NCI-H1048 (cell line): ENCODE results near the gene CCNQ.

Experiments
- DNase-seq: peaks from one replicate; lab custom pipeline; 2025; lab: John Stamatoyannopoulos, UW

The CCNQ gene

GRCh38 chrX:153576239-153576870, 22.6 kb downstream of the CCNQ start:
- DNase-seq, result no peak

GRCh38 chrX:153573984-153574383, 25.0 kb downstream of the CCNQ start:
- no peak for DNase-seq

- DNase-seq, result no peak
These were observed 26.3 kb downstream of the CCNQ start for GRCh38 chrX:153572601-153573000.

GRCh38 chrX:153571534-153571908, 27.4 kb downstream of the CCNQ start:
- no peak for DNase-seq

- no peak for DNase-seq
These were observed 29.5 kb downstream of the CCNQ start for GRCh38 chrX:153569475-153569874.

- DNase-seq, result no peak
These were observed 30.4 kb downstream of the CCNQ start for GRCh38 chrX:153568451-153569011.

- no peak for DNase-seq
These were observed 32.9 kb downstream of the CCNQ start for GRCh38 chrX:153565996-153566580.

GRCh38 chrX:153564047-153564606, 34.8 kb downstream of the CCNQ start:
- no peak for DNase-seq

GRCh38 chrX:153562546-153562945, 36.4 kb downstream of the CCNQ start:
- no peak for DNase-seq

- no peak for DNase-seq
These were observed 37.6 kb downstream of the CCNQ start for GRCh38 chrX:153561337-153561736.

GRCh38 chrX:153560466-153560865, 38.5 kb downstream of the CCNQ start:
- no peak for DNase-seq

- no peak for DNase-seq
These were observed 38.9 kb downstream of the CCNQ start for GRCh38 chrX:153560000-153560399.

GRCh38 chrX:153557618-153558355, 41.2 kb downstream of the CCNQ start:
- no peak for DNase-seq

GRCh38 chrX:153556767-153557166, 42.2 kb downstream of the CCNQ start:
- DNase-seq, result no peak

GRCh38 chrX:153554519-153555167, 44.3 kb downstream of the CCNQ start:
- DNase-seq, result no peak

- no peak for DNase-seq
These were observed 47.8 kb downstream of the CCNQ start for GRCh38 chrX:153551135-153551534.

- no peak for DNase-seq
These were observed 49.1 kb downstream of the CCNQ start for GRCh38 chrX:153549807-153550206.

GRCh38 chrX:153549231-153549630, 49.7 kb downstream of the CCNQ start:
- DNase-seq, result no peak

- DNase-seq, result no peak
These were observed 51.7 kb downstream of the CCNQ start for GRCh38 chrX:153547195-153547594.

- DNase-seq, result no peak
These were observed 52.6 kb downstream of the CCNQ start for GRCh38 chrX:153546386-153546785.

- no peak for DNase-seq
These were observed 54.2 kb downstream of the CCNQ start for GRCh38 chrX:153544727-153545126.

GRCh38 chrX:153539979-153540358, 59.0 kb downstream of the CCNQ start:
- no peak for DNase-seq
